Keratinocyte (primary cell): ENCODE results near the gene LMO2. TPM values are rescaled to one million over a fixed set of nuclear protein-coding genes. Genes with fewer than 3 reads are reported as not detected.

Source experiments
- DNase-seq: peaks from one replicate; pipeline ENCODE4 v3.0.0-alpha.2; 2011; ENCODE audit warnings: low read depth, missing footprints, low spot score
- FAIRE-seq: peaks from 2 replicates; lab custom pipeline; 2011; peaks lifted over from hg19 to GRCh38; lab: Jason Lieb, UNC
- H2AFZ ChIP-seq: 2 replicates; pipeline ENCODE4 v1.6.0; 2012; ENCODE audit warnings: low read length, control low read depth, inconsistent platforms; ENCODE audit not compliant: control insufficient read depth
- H3K27ac ChIP-seq: 2 replicates; pipeline ENCODE4 v1.5.1; 2011; ENCODE audit warnings: low read length; ENCODE audit not compliant: control insufficient read depth, insufficient read depth
- H3K27me3 ChIP-seq: 3 replicates; pipeline ENCODE4 v1.6.0; 2011; ENCODE audit warnings: low read length; ENCODE audit not compliant: control insufficient read depth, insufficient read depth; ENCODE audit errors: extremely low read depth
- H3K36me3 ChIP-seq, 2 experiments: 2 replicates in 1 of 2; 3 replicates in 1 of 2; pipeline ENCODE4 v1.5.1; 2011; ENCODE audit warnings: low read length in 2 of 2, mild to moderate bottlenecking in 1 of 2; ENCODE audit not compliant: control insufficient read depth in 2 of 2, insufficient read depth in 2 of 2; ENCODE audit errors: extremely low read depth in 1 of 2
- H3K4me1 ChIP-seq: 3 replicates; pipeline ENCODE4 v1.5.1; 2011; ENCODE audit warnings: low read length; ENCODE audit not compliant: control insufficient read depth, insufficient read depth; ENCODE audit errors: extremely low read depth
- H3K4me2 ChIP-seq: 3 replicates; pipeline ENCODE4 v1.6.0; 2011; ENCODE audit warnings: low read depth, low read length; ENCODE audit not compliant: control insufficient read depth, insufficient read depth; ENCODE audit errors: extremely low read depth
- H3K4me3 ChIP-seq, 3 experiments: fragments of 200-600 bp in 1 of 3; sonication (generic) in 1 of 3; 2 replicates in 2 of 3; 3 replicates in 1 of 3; pipeline ENCODE4 v1.5.1; 2011 to 2016; ENCODE audit warnings: low read length in 3 of 3, mild to moderate bottlenecking in 3 of 3, control low read depth in 2 of 3, inconsistent platforms in 1 of 3, low read depth in 1 of 3, mixed read lengths in 1 of 3, mixed run types in 1 of 3, moderate library complexity in 1 of 3; ENCODE audit not compliant: control insufficient read depth in 2 of 3, insufficient read depth in 2 of 3; ENCODE audit errors: extremely low read depth in 1 of 3
- H3K79me2 ChIP-seq: 2 replicates; pipeline ENCODE4 v1.6.0; 2012; ENCODE audit warnings: low read length; ENCODE audit not compliant: control insufficient read depth, insufficient read depth
- H3K9ac ChIP-seq: 3 replicates; pipeline ENCODE4 v1.6.0; 2011; ENCODE audit warnings: low read length; ENCODE audit not compliant: control insufficient read depth, insufficient read depth; ENCODE audit errors: extremely low read depth
- H3K9me1 ChIP-seq: 3 replicates; pipeline ENCODE4 v1.6.0; 2011; ENCODE audit warnings: low read length; ENCODE audit not compliant: control insufficient read depth, insufficient read depth; ENCODE audit errors: extremely low read depth
- H3K9me3 ChIP-seq: 2 replicates; pipeline ENCODE4 v1.5.1; 2012; ENCODE audit warnings: low read depth, low read length; ENCODE audit not compliant: control insufficient read depth
- H4K20me1 ChIP-seq: 3 replicates; pipeline ENCODE4 v1.6.0; 2011; ENCODE audit warnings: low read length; ENCODE audit not compliant: control insufficient read depth, insufficient read depth; ENCODE audit errors: extremely low read depth
- EZH2 ChIP-seq: IDR thresholded peaks from one replicate; pipeline ENCODE4 v1.6.1; 2012; ENCODE audit warnings: inconsistent platforms, mild to moderate bottlenecking, low read length, moderate library complexity
- dilution Hi-C: fragments of 300-500 bp; cut with MboI; formaldehyde crosslinking; loops from one replicate; pipeline ENCODE4 v1.7.0; 2020; ENCODE audit warnings: low sequenced_read_pairs; ENCODE audit not compliant: extremely low pct_ligation_motif_present
- polyA plus RNA-seq, 5 experiments: library from polyadenylated mRNA; depleted of rRNA in 3 of 5; stranded (reverse) in 3 of 5; stranded (forward) in 1 of 5; unstranded in 1 of 5; fragments of >200 nt; gene quantifications; 1 replicate in 1 of 5; 2 replicates in 3 of 5; 3 replicates in 1 of 5; pipeline versions ENCODE4 v1.2.1 to v1.2.3, GENCODE V29; 2011 to 2012; ENCODE audit warnings: missing spikeins in 2 of 5, low read depth in 1 of 5, low replicate concordance in 1 of 5
- TF ChIP-seq, protein P1 (sequence below), 3 experiments: IDR thresholded peaks in 1 of 3; conservative IDR thresholded peaks in 1 of 3; optimal IDR thresholded peaks in 1 of 3; 2 replicates in 2 of 3; 3 replicates in 1 of 3; pipeline versions ENCODE3 to v1.5.1; 2011; ENCODE audit warnings: low read length in 3 of 3, mild to moderate bottlenecking in 3 of 3, moderate library complexity in 2 of 3, control low read depth in 1 of 3, inconsistent platforms in 1 of 3; ENCODE audit not compliant: insufficient read depth in 2 of 3; ENCODE audit errors: extremely low read depth in 1 of 3

LMO2 gene
- polyA plus RNA-seq, 1 donor (not counting 4 experiments of a cell fraction or from before 2014, with no cell fraction given) = 1.1 TPM

DNA sequence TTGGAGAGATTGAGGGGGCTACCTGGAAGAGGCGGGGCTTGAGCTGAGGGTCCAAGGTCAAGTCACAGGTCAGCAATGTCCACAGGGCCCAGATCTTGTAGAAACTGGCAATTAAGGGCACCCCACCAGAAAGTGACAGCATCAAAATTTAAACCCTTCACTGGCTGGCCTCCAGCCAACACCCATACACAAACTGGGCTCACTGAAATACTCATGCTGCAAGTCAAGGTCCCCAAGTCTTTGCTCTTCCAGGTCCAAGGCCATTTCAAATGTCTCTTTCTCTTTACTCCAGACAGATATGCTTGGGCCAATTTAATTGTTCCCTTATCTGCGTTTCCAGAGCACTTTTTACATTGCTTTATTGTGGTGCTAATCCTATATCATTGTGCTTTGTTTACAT lies 36.4 kb downstream of the LMO2 start:
- Histone ChIP-seq H3K9me3 (no peaks in the 10 kb centered on the region), H3K9ac (no peak overlapping the region), H3K4me2 (no peak overlapping the region), H3K27ac (no peak overlapping the region), H3K9me1 (no peaks in the 10 kb centered on the region), H3K79me2 (no peaks in the 10 kb centered on the region), H4K20me1 (no peaks in the 10 kb centered on the region), H3K4me1 (no peaks in the 10 kb centered on the region), H2AFZ (no peak overlapping the region), H3K36me3 (no peaks in the 10 kb centered on the region), H3K27me3 (no peaks in the 10 kb centered on the region), H3K4me3 (no peak overlapping the region)
- FAIRE-seq (no peak), DNase-seq (no peak)
- no peak for TF ChIP-seq EZH2
- TF ChIP-seq, protein P1, sequence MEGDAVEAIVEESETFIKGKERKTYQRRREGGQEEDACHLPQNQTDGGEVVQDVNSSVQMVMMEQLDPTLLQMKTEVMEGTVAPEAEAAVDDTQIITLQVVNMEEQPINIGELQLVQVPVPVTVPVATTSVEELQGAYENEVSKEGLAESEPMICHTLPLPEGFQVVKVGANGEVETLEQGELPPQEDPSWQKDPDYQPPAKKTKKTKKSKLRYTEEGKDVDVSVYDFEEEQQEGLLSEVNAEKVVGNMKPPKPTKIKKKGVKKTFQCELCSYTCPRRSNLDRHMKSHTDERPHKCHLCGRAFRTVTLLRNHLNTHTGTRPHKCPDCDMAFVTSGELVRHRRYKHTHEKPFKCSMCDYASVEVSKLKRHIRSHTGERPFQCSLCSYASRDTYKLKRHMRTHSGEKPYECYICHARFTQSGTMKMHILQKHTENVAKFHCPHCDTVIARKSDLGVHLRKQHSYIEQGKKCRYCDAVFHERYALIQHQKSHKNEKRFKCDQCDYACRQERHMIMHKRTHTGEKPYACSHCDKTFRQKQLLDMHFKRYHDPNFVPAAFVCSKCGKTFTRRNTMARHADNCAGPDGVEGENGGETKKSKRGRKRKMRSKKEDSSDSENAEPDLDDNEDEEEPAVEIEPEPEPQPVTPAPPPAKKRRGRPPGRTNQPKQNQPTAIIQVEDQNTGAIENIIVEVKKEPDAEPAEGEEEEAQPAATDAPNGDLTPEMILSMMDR (optimal IDR thresholded peaks at IDR 0.05 in 1 of 3, IDR thresholded peaks at IDR 0.05 in 1 of 3, conservative IDR thresholded peaks at IDR 0.05 in 1 of 3; ENCODE audit: extremely low read depth in 1 of 3, insufficient read depth in 2 of 3, low read length in 3 of 3) = no peak
- dilution Hi-C loops = no loop called here

DNA sequence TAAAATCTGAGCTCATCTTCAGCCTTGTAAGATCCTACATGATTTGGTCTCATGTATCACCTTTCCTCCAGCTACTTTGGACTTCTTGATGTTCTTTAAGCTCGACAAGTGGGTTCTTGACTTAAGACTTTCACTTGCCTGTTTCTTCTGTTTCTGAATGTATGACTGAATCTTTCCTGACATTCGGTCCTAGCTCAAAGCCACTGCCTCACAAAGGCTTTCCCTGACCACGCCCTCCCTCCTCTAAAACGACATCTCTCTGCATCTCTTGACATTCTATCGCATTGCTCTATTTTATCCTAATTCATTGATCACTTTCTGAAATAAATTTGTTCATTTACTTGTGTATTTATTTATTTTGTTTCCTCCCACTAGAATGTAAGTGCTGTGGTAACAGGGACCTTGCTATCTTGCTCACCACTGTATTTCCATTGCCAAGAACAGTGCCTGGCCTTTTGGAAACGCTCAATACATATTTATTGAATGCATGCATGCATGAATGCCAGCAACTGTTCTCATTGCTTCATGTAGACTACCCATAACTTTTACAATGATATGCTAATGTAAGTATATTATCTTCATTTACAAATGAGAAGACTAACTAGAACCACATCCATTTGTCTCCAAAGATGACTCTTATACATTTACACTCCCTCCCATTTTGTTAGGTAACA lies 43.0 kb downstream of the LMO2 start:
- no peak for FAIRE-seq
- DNase-seq = no peak
- no peaks in the 10 kb centered on the region for H3K27me3 ChIP-seq
- H3K9me1 ChIP-seq = no peaks in the 10 kb centered on the region
- no peak overlapping the region for H2AFZ ChIP-seq
- no peak for TF ChIP-seq EZH2
- TF ChIP-seq, protein P1 (optimal IDR thresholded peaks at IDR 0.05 in 1 of 3, IDR thresholded peaks at IDR 0.05 in 1 of 3, conservative IDR thresholded peaks at IDR 0.05 in 1 of 3; ENCODE audit: extremely low read depth in 1 of 3, insufficient read depth in 2 of 3, low read length in 3 of 3) = no peak
- H3K9ac ChIP-seq = no peak overlapping the region
- H3K36me3 ChIP-seq = no peaks in the 10 kb centered on the region
- H3K4me2 ChIP-seq = no peak overlapping the region
- no peaks in the 10 kb centered on the region for H4K20me1 ChIP-seq
- no peak overlapping the region for H3K27ac ChIP-seq
- H3K4me1 ChIP-seq = no peaks in the 10 kb centered on the region
- dilution Hi-C loops = no loop called here
- no peak overlapping the region for H3K4me3 ChIP-seq
- H3K9me3 ChIP-seq = no peaks in the 10 kb centered on the region
- no peaks in the 10 kb centered on the region for H3K79me2 ChIP-seq
